Epithelial cell of esophagus (primary cell): ENCODE results near the gene ZNF865.
"Not testable (repeated sequence)": the region's sequence is repeated elsewhere in the genome, so short reads cannot be mapped to it uniquely, and the experiment has no call there.

Experiments used
- DNase-seq: peaks from one replicate; pipeline ENCODE4 v3.0.0; 2010; ENCODE audit warnings: low read depth
- H3K4me3 ChIP-seq: 2 replicates; pipeline ENCODE4 v1.5.1; 2011; ENCODE audit warnings: mild to moderate bottlenecking, low read length, control low read depth
- TF ChIP-seq, protein P1 (sequence below): IDR thresholded peaks from 2 replicates; pipeline ENCODE4 v1.5.1; 2011; ENCODE audit warnings: low read depth, mild to moderate bottlenecking, low read length, control low read depth, inconsistent platforms; ENCODE audit not compliant: insufficient read depth; ENCODE audit errors: missing control alignments

ZNF865 gene

DNA sequence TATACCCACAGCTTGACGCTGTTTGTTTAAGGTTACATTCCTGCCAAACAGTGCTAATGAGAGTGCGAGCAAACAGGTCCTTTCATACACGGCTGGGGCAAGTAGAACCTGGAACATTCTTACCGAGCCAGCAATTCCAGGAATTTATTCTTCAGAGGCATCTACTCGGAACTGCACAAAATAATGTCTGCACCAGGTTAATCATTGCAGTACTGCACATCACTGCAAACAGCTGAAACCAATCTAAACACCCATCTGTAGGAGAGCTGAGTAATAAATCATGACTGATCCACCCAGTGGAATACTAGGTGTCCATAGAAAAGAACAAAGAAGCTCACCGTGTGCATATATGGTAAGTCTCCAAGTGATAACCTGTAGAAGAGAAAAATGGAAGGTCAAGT, 23.6 kb upstream of the ZNF865 start:
- TF ChIP-seq, protein P1, sequence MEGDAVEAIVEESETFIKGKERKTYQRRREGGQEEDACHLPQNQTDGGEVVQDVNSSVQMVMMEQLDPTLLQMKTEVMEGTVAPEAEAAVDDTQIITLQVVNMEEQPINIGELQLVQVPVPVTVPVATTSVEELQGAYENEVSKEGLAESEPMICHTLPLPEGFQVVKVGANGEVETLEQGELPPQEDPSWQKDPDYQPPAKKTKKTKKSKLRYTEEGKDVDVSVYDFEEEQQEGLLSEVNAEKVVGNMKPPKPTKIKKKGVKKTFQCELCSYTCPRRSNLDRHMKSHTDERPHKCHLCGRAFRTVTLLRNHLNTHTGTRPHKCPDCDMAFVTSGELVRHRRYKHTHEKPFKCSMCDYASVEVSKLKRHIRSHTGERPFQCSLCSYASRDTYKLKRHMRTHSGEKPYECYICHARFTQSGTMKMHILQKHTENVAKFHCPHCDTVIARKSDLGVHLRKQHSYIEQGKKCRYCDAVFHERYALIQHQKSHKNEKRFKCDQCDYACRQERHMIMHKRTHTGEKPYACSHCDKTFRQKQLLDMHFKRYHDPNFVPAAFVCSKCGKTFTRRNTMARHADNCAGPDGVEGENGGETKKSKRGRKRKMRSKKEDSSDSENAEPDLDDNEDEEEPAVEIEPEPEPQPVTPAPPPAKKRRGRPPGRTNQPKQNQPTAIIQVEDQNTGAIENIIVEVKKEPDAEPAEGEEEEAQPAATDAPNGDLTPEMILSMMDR, result no peak
- no peak overlapping the region for H3K4me3 ChIP-seq
- no peak for DNase-seq

DNA sequence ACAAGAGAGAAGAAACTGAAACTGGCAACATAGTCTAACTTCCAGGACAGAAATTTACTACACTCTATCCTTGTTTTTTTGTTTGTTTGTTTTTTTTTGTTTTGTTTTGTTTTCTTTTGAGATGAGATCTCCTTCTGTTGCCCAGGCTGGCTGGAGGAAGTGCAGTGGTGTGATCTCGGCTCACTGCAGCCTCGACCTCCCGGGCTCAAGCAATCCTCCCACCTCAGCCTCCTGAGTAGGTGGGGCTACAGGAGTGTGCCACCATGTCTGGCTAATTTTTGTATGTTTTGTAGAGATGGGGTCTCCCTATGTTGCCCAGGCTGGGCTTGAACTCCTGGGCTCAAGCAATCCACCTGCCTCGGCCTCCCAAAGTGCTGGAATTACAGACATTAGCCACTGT, 23.2 kb upstream of the ZNF865 start:
- not testable (repeated sequence) for DNase-seq, H3K4me3 ChIP-seq

DNA sequence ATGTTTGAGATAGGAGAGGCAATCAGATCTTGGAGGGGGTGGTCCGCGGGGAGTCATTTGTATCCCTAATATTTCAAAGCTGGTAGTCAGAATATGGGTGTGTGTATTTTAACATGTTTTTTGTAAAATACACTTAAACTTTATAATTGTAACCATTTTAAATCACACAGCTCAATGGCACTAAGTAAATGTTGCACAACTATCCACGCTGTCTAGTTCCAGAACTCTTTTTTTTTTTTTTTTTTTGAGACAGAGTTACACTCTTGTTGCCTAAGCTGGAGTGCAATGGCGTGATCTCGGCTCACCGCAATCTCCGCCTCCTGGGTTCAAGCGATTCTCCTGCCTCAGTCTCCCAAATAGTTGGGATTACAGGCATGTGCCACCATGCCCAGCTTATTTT, 21.6 kb upstream of the ZNF865 start:
- not testable (repeated sequence) for DNase-seq

DNA sequence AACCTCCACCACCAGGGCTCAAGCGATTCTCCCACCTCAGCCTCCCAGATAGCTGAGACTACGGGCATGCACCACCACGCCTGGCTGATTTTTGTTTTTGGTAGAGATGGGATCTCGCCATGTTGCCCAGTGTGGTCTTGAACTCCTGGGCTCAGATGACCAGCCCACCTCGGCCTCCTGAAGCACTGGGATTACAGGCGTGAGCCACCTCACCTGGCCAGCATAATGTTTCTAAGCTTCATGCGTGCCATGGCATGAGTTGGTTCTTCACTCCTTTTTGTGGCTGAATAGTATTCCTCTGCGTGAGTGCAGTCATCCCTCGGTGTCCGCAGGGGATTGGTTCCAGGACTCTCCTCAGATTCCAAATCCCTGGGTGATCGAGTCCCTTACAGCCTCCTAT, 20.6 kb upstream of the ZNF865 start:
- TF ChIP-seq, protein P1, result no peak
- no peak overlapping the region for H3K4me3 ChIP-seq
- DNase-seq, result no peak

More for the DNA sequence above, 21.6 kb upstream of the ZNF865 start:
- H3K4me3 ChIP-seq, result not testable (repeated sequence)

DNA sequence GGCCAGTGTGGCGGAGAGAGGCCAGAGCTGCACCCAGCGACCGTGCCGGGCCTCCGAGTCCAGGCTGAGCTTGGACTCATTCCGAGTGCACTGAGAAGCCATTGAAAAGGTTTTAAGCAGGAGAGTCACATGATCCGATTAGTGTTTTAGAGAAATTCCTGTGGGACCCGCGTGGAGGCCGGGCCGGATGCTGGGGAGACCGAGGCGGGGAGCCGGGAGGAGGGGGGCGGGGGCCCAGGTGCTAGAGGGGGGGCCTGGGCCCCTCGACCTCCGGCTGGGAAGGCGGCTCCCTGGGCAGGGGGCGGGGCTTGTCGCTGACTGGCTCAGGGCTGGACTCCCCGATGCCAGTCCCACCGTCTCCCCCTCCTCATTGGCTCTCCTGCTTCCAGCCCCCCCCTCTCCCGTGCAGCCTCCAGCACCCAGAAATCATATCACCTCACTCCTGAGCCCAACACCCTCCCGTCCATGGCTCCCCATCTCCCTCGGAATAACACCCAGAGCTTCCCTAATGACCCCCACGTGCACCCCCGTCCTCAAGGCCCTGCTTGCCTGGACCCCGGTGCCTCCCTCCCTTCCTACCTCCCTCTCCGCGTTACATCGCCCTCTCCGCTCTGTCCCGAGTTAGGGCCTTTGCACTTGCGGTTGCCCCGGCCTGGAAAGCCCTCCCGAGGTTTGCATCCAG, 19.6 kb upstream of the ZNF865 start:
- peak; percentile 23 for DNase-seq
- H3K4me3 ChIP-seq, result peak overlapping the region; percentile 15
- TF ChIP-seq, protein P1, result no peak

DNA sequence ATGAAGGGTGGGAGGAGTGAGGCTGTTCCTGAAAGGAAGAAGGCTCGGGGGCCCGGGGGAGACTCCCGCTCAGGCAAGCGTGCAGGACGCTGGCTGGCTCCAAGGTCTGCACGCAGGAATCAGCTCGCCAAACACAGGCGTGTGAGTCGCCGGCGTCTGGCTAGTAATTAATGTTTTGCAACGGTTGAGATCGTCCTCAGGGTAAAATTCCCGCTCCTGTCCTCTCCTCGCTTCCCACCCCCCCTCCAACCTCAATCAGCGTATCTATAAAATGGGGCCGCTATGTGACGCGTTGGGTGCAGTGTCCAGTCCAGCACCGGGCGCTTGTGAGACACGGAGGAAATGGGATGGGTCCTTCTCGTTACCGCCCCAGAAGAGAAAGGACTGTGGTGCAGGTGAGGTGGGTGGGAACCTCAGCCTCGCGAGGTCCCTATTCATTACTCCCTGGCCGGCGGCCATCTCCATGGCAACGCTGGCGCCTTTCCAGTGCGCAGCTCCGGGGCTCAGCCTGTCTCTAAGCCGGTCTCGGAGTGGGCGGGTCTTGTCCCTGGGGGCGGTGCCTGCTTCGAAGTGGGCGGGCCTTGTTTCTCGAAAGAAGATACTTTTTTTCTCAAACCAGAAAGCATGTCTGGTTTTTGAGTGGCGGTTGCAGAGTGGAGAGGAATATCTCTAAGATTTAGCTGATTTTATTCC, 18.3 kb upstream of the ZNF865 start:
- peak; percentile 96 for DNase-seq
- TF ChIP-seq, protein P1, result no peak
- peak overlapping the region; percentile 42 for H3K4me3 ChIP-seq

DNA sequence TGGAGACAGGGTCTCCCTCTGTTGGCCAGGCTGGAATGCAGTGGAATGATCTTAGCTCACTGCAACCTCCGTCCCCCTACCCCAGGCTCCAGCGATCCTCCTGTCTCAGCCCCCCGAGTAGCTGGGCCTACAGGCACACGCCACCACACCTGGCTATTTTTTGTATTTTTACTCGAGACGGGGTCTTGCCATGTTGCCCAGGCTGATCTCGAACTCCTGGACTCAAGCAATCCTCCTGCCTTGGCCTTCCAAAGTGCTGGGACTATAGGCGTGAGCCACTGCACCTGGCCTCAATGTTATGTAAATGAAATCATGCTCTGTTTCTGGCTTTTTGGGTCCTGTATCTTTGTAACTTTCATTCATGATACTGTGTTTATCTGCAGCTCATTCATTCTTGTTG, 16.7 kb upstream of the ZNF865 start:
- TF ChIP-seq, protein P1, result no peak
- DNase-seq, result no peak
- no peak overlapping the region for H3K4me3 ChIP-seq

DNA sequence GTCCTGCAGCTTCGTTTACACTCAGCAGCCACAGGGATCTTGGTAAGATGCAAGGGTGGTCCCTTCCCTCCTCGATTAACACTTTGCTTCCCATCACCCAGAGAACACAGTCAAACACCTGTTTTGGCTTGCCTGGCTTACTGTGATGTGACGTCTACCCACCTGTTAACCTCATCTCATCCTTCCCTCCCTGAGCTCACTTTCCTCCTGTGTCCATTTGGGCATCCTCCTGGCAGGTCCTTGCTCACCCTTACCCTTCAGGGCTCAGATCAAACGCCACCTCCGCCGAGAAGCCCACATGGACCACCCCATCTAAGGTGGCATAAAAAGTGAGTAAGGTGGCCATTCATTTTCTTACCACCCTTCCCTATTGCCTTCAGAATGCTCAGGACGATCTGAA, 15.3 kb upstream of the ZNF865 start:
- DNase-seq, result no peak
- H3K4me3 ChIP-seq, result no peak overlapping the region
- TF ChIP-seq, protein P1, result no peak
